K562 (cell line): ENCODE data around the gene SYT3. TPM values are rescaled to one million over a fixed set of nuclear protein-coding genes. Genes with fewer than 3 reads are reported as not detected.

Source experiments
- ATAC-seq: fragments of 200-7000 bp; cut with Tn5 transposase; 3 replicates; pipeline ENCODE4 v1.9.1; 2020; ENCODE audit warnings: moderate library complexity
- BruUV-seq: library from RNA; stranded (reverse); fragments of 400-500 nt; replicated peaks from 2 replicates; lab custom pipeline; 2021; lab: Mats Ljungman, UMichigan
- CTCF ChIA-PET: fragments of 300-600 bp; formaldehyde crosslinking; extraction: SDS; loops from one replicate; lab custom pipeline; 2021; ENCODE audit warnings: low intra/inter-chr PET ratio; lab: Yijun Ruan, JAX
- POLR2A ChIA-PET: fragments of 300-600, 350-650 bp; sonication (Branson Sonifier 250); formaldehyde crosslinking; extraction: SDS; loops from one replicate; lab custom pipeline; 2021; ENCODE audit warnings: antibody characterized with exemption, inconsistent platforms; lab: Yijun Ruan, JAX
- DNase-seq, 4 experiments: peaks; one replicate each; pipeline versions ENCODE4 v3.0.0 to v3.0.0-alpha.2; 2011 to 2018; ENCODE audit warnings: low spot score in 3 of 4, mixed read lengths in 3 of 4; ENCODE audit errors: extremely low read depth in 1 of 4
- FAIRE-seq: peaks from 2 replicates; lab custom pipeline; 2011; peaks lifted over from hg19 to GRCh38; lab: Jason Lieb, UNC
- H2AFZ ChIP-seq: 2 replicates; pipeline ENCODE4 v1.6.0; 2011; ENCODE audit warnings: low read depth, low read length, control low read depth, inconsistent platforms
- H3K27ac ChIP-seq: fragments of 200-600 bp; 3 replicates; pipeline ENCODE4 v1.8.0; 2011; ENCODE audit warnings: low read depth, mild to moderate bottlenecking, control low read depth, inconsistent platforms, low read length, moderate library complexity, mixed read lengths; ENCODE audit errors: extremely low read depth
- H3K27me3 ChIP-seq, 2 experiments: fragments of 300-600 bp in 1 of 2; 2 replicates in 1 of 2; 3 replicates in 1 of 2; pipeline versions ENCODE4 v1.6.0 to v1.8.0; 2011; ENCODE audit warnings: inconsistent platforms in 2 of 2, low read length in 2 of 2, mild to moderate bottlenecking in 1 of 2, mixed read lengths in 1 of 2, moderate library complexity in 1 of 2; ENCODE audit not compliant: control insufficient read depth in 2 of 2, insufficient read depth in 2 of 2
- H3K36me3 ChIP-seq: fragments of 300-600 bp; 3 replicates; pipeline ENCODE4 v1.8.0; 2011; ENCODE audit warnings: mild to moderate bottlenecking, low read length, inconsistent platforms; ENCODE audit not compliant: control insufficient read depth, insufficient read depth
- H3K4me1 ChIP-seq, 2 experiments: fragments of 200-600 bp in 1 of 2; replicated peaks in 1 of 2; 2 replicates in 1 of 2; 3 replicates in 1 of 2; pipeline versions ENCODE4 v1.5.1 to v1.8.0; 2011; ENCODE audit warnings: inconsistent platforms in 2 of 2, low read length in 2 of 2, mild to moderate bottlenecking in 1 of 2, mixed read lengths in 1 of 2, moderate library complexity in 1 of 2; ENCODE audit not compliant: control insufficient read depth in 2 of 2, insufficient read depth in 2 of 2
- H3K4me2 ChIP-seq: 2 replicates; pipeline ENCODE4 v1.6.1; 2011; ENCODE audit warnings: low read length, control low read depth, inconsistent platforms, mixed read lengths; ENCODE audit not compliant: insufficient read depth
- H3K4me3 ChIP-seq: fragments of 200-600 bp; sonication (generic), shearing (Covaris generic); 2 replicates; pipeline ENCODE4 v1.5.1; 2016; ENCODE audit warnings: control low read depth, inconsistent platforms
- H3K79me2 ChIP-seq: fragments of 200-600 bp; 3 replicates; pipeline ENCODE4 v1.8.0; 2011; ENCODE audit warnings: low read length, inconsistent platforms; ENCODE audit not compliant: control insufficient read depth, insufficient read depth
- H3K9ac ChIP-seq, 2 experiments: 2 replicates each; pipeline versions ENCODE4 v1.6.0 to v1.6.1; 2011; ENCODE audit warnings: low read depth in 2 of 2, low read length in 2 of 2, control low read depth in 1 of 2, inconsistent platforms in 1 of 2, mild to moderate bottlenecking in 1 of 2, mixed read lengths in 1 of 2; ENCODE audit not compliant: insufficient read depth in 1 of 2
- H3K9me1 ChIP-seq: one replicate; pipeline ENCODE4 v1.6.0; 2011; ENCODE audit warnings: inconsistent platforms, mild to moderate bottlenecking, low read length, moderate library complexity; ENCODE audit not compliant: control insufficient read depth, insufficient read depth
- H3K9me3 ChIP-seq: replicated peaks from 2 replicates; pipeline ENCODE4 v1.5.1; 2011; ENCODE audit warnings: low read depth, low read length, inconsistent platforms; ENCODE audit not compliant: control insufficient read depth, insufficient read depth
- H4K20me1 ChIP-seq: replicated peaks from 2 replicates; pipeline ENCODE4 v1.6.1; 2011; ENCODE audit warnings: low read length, inconsistent platforms, mixed read lengths; ENCODE audit not compliant: control insufficient read depth, insufficient read depth
- BCOR ChIP-seq: fragments of 450-650 bp; IDR thresholded peaks from 2 replicates; pipeline ENCODE4 v1.6.1; 2016
- CHD1 ChIP-seq: fragments of 200-600 bp; sonication (generic); IDR thresholded peaks from one replicate; pipeline ENCODE4 v1.6.1; 2012; ENCODE audit warnings: mild to moderate bottlenecking, moderate library complexity, low read length, inconsistent platforms
- DPF2 ChIP-seq: fragments of 450-650 bp; IDR thresholded peaks from 2 replicates; pipeline ENCODE4 v1.6.1; 2016
- EHMT2 ChIP-seq: fragments of 450-650 bp; IDR thresholded peaks from 2 replicates; pipeline ENCODE4 v1.6.1; 2018; ENCODE audit warnings: antibody characterized with exemption
- ETV5 ChIP-seq: sonication (generic); formaldehyde crosslinking; IDR thresholded peaks from 2 replicates; pipeline ENCODE4 v1.4.0; 2020; ENCODE audit warnings: low read depth, mild to moderate bottlenecking, missing genetic modification reagents
- GTF2F1 ChIP-seq: IDR thresholded peaks from 2 replicates; pipeline ENCODE4 v1.6.1; 2011; ENCODE audit warnings: low read depth, low read length, improper control_type of control experiment
- HLTF ChIP-seq: fragments of 450-650 bp; IDR thresholded peaks from 2 replicates; pipeline ENCODE4 v1.6.1; 2016
- PATZ1 ChIP-seq: fragments of 250-450 bp; sonication (Bioruptor Pico); IDR thresholded peaks from 2 replicates; pipeline ENCODE4 v1.5.0; 2020; ENCODE audit warnings: mild to moderate bottlenecking, borderline replicate concordance
- PBX2 ChIP-seq, 2 experiments: IDR thresholded peaks in 1 of 2; conservative IDR thresholded peaks in 1 of 2; 2 replicates each; pipeline ENCODE4 v1.6.1; 2016; ENCODE audit warnings: low read depth in 2 of 2, mild to moderate bottlenecking in 1 of 2, missing compliant biosample characterization in 1 of 2, missing genetic modification characterization in 1 of 2, moderate library complexity in 1 of 2
- ZEB2 ChIP-seq: fragments of 450-650 bp; IDR thresholded peaks from 2 replicates; pipeline ENCODE4 v1.6.1; 2016
- ZNF584 ChIP-seq: fragments of 200-800 bp; sonication (Bioruptor generic); IDR thresholded peaks from 2 replicates; pipeline ENCODE4 v1.6.1; 2016; ENCODE audit warnings: low read depth, mild to moderate bottlenecking, missing genetic modification characterization, missing compliant biosample characterization
- WGBS: fragments of 100-300 bp; shearing (Covaris generic); methylation state at CpG from one replicate; pipeline ENCODE4 v1.1.6; 2016; ENCODE audit warnings: low coverage, mixed read lengths; ENCODE audit not compliant: insufficient coverage; ENCODE audit errors: missing lambda C conversion rate; 5-methylcytosine and 5-hydroxymethylcytosine counted together
- in situ Hi-C: fragments of 300-500 bp; cut with MboI; formaldehyde crosslinking; loops from 4 replicates; pipeline ENCODE4 v1.15.0; 2018; ENCODE audit warnings: inconsistent platforms, mixed read lengths
- intact Hi-C: fragments of 100-400 bp; cut with micrococcal nuclease; formaldehyde crosslinking; loops from 2 replicates; pipeline ENCODE4 v1.14.2; 2022
- polyA plus RNA-seq, 8 experiments: library from polyadenylated mRNA; depleted of rRNA in 4 of 8; stranded (reverse) in 5 of 8; unstranded in 3 of 8; fragments of >200 nt; fragmentation: Nextera tagmentation in 2 of 8; fragmentation: Illumina TruSeq in 1 of 8; extraction: Ambion mirVana in 2 of 8; extraction: Trizol in 1 of 8; gene quantifications; 2 replicates each; pipeline versions ENCODE4 v1.2.1 to v1.2.3, GENCODE V29; 2011 to 2014; ENCODE audit warnings: inconsistent platforms in 1 of 8, missing spikeins in 1 of 8
- total RNA-seq, 7 experiments: library from RNA; depleted of rRNA in 6 of 7; stranded (reverse); fragments of >200 nt in 6 of 7; fragmentation: Illumina TruSeq in 2 of 7; extraction: Trizol in 2 of 7; gene quantifications; 2 replicates each; pipeline versions ENCODE4 v1.2.1 to v1.2.3, GENCODE V29; 2011 to 2021; ENCODE audit warnings: low replicate concordance in 1 of 7
- TF ChIP-seq, protein P1 (sequence below): fragments of 250-450 bp; sonication (Bioruptor Pico); IDR thresholded peaks from 2 replicates; pipeline ENCODE4 v1.6.1; 2021; ENCODE audit warnings: mild to moderate bottlenecking
- TF ChIP-seq, protein P2 (sequence below): fragments of 250-450 bp; sonication (Bioruptor Pico); IDR thresholded peaks from 2 replicates; pipeline ENCODE4 v1.8.0; 2021; ENCODE audit warnings: moderate library complexity, mild to moderate bottlenecking, inconsistent platforms

The SYT3 gene
- total and polyA plus RNA-seq, 9 of the 15 experiments (the other 6 are each of a cell fraction or from before 2014, with no cell fraction given), result 0.36 to 2.0 (median 0.54) TPM; not detected in 2

DNA sequence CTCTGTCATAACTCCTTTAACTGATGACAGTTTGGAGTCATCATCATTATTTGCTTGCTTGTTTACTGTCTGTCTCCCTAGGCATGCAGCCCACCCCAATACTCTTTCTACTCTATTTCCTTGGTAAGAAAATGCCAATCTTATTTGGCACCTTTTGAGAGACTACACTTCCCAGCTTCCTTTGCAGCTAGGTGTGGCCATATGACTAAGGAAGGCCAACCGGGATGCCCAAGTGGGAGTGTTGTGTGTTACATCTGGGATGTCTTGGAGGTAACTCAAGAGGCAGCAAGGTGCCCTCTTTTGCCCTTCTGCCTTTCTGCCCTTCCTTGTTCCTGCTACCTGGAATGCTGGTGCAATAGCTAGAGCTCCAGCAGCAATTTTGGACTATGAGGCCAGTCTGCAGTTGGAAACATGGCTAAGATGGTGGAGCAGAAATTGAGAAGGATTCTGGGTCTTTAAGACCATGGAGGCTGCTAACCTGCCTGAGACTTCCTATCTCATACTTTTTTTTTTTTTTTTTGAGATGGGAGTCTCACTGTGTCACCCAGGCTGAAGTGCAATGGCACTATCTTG lies 37.0 kb upstream of the SYT3 start (continued):
- TF ChIP-seq DPF2, result no peak
- TF ChIP-seq GTF2F1, result no peak
- TF ChIP-seq HLTF, result peak; percentile 81

DNA sequence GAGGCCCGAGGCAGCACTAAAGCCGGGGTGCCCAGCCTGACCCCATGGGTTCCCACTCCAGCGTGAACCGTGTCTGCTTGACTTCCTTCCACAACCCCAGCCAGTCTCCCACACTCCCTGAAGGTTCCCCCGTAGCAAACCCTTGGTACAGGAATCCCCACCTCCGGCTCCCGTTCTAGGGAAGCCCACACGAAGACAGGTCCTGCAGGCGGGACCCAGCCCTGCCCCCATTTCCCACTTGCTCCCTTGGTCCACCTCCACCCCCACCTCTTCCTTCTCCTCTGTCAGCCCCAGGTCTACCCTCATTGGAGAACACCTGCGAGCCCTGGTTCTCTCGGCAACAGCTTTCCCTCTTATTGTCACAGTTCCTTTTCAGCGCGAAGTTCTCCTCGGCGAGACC lies 33.4 kb upstream of the SYT3 start:
- peaks cover 0 to 11% of the 10 kb centered on the region in 2 experiments; a peak in 3 of 5 replicates for H3K4me1 ChIP-seq
- no TSS peak for BruUV-seq
- no peak for DNase-seq
- H3K9me1 ChIP-seq, result no peaks in the 10 kb centered on the region
- WGBS, result 27% methylated on average over 13 of the region's 15 CpGs
- no peak overlapping the region for H3K27ac ChIP-seq
- peaks cover 19 to 38% of the 10 kb centered on the region in 2 experiments for H3K27me3 ChIP-seq
- ATAC-seq, result no peak
- TF ChIP-seq, protein P1, sequence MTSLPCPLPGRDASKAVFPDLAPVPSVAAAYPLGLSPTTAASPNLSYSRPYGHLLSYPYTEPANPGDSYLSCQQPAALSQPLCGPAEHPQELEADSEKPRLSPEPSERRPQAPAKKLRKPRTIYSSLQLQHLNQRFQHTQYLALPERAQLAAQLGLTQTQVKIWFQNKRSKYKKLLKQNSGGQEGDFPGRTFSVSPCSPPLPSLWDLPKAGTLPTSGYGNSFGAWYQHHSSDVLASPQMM (CRISPR knock-in tag), result no peak
- TF ChIP-seq ZEB2, result no peak
- no peak for TF ChIP-seq BCOR
- TF ChIP-seq, protein P2, sequence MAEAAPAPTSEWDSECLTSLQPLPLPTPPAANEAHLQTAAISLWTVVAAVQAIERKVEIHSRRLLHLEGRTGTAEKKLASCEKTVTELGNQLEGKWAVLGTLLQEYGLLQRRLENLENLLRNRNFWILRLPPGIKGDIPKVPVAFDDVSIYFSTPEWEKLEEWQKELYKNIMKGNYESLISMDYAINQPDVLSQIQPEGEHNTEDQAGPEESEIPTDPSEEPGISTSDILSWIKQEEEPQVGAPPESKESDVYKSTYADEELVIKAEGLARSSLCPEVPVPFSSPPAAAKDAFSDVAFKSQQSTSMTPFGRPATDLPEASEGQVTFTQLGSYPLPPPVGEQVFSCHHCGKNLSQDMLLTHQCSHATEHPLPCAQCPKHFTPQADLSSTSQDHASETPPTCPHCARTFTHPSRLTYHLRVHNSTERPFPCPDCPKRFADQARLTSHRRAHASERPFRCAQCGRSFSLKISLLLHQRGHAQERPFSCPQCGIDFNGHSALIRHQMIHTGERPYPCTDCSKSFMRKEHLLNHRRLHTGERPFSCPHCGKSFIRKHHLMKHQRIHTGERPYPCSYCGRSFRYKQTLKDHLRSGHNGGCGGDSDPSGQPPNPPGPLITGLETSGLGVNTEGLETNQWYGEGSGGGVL (CRISPR knock-in tag), result no peak
- TF ChIP-seq CHD1, result no peak
- TF ChIP-seq PATZ1, result no peak
- no peak for TF ChIP-seq PBX2 (CRISPR knock-in tag; IDR thresholded peaks at IDR 0.05; ENCODE audit: low read depth)
- TF ChIP-seq PBX2 (tag; conservative IDR thresholded peaks at IDR 0.05; ENCODE audit: low read depth), result no peak
- no peak for TF ChIP-seq ZNF584
- no peak for TF ChIP-seq EHMT2
- no peak for TF ChIP-seq ETV5 (CRISPR knock-in tag)
- H3K9ac ChIP-seq, result peak overlapping the region in 1 of 2 experiments; percentile 26; a peak in 1 of 4 replicates
- intact Hi-C loops (no loop called here), in situ Hi-C loops (no loop called here)
- POLR2A ChIA-PET, result interaction anchor here (0.5 kb wide), 1 partner anchor 52 kb away, joined by 4 read pairs; no protein-coding TSS in a partner anchor
- no peak for FAIRE-seq
- CTCF ChIA-PET, result interaction anchor here (0.6 kb wide), 1 partner anchor 531 kb away, joined by 3 read pairs; no protein-coding TSS in a partner anchor
- peaks cover 9% of the 10 kb centered on the region; the same call in 1 of the 2 replicates for H4K20me1 ChIP-seq
- no peaks in the 10 kb centered on the region for H3K9me3 ChIP-seq
- H3K4me3 ChIP-seq, result no peak overlapping the region
- H2AFZ ChIP-seq, result no peak overlapping the region
- no peaks in the 10 kb centered on the region for H3K36me3 ChIP-seq
- no peaks in the 10 kb centered on the region for H3K79me2 ChIP-seq
- no peak overlapping the region for H3K4me2 ChIP-seq
